HFFc6 (cell line): ENCODE results near the gene STK32C. TPM values are rescaled to one million over a fixed set of nuclear protein-coding genes. Genes with fewer than 3 reads are reported as not detected.

Experiments used
- DNase-seq: peaks from one replicate; pipeline ENCODE4 v3.0.0-alpha.2; 2018
- H3K27ac Mint-ChIP-seq: 2 replicates; pipeline ENCODE4 v1.8.0; 2020; ENCODE audit warnings: mild to moderate bottlenecking, mixed read lengths
- H3K27me3 Mint-ChIP-seq: 2 replicates; pipeline ENCODE4 v1.8.0; 2021; ENCODE audit warnings: mild to moderate bottlenecking, moderate library complexity, mixed read lengths; ENCODE audit not compliant: insufficient read depth
- H3K36me3 Mint-ChIP-seq: 2 replicates; pipeline ENCODE4 v1.8.0; 2021; ENCODE audit warnings: low read depth, mixed read lengths
- H3K4me1 Mint-ChIP-seq: 2 replicates; pipeline ENCODE4 v1.8.0; 2020; ENCODE audit warnings: low read depth, mixed read lengths
- H3K4me3 Mint-ChIP-seq: 2 replicates; pipeline ENCODE4 v1.8.0; 2020; ENCODE audit warnings: mild to moderate bottlenecking, moderate library complexity, mixed read lengths
- H3K9me3 Mint-ChIP-seq: 2 replicates; pipeline ENCODE4 v1.8.0; 2020; ENCODE audit warnings: mild to moderate bottlenecking, mixed read lengths
- CTCF ChIP-seq: fragments of 200-600 bp; sonication (generic); IDR thresholded peaks from 2 replicates; pipeline ENCODE4 v1.5.0; 2021; ENCODE audit warnings: antibody characterized with exemption, mild to moderate bottlenecking
- total RNA-seq, 6 experiments: library from RNA; stranded (reverse); fragmentation: NEBNext Ultra II Directional; extraction: Animal tissue kit (Norgen Biotek cat#: 25700); gene quantifications; 2 replicates in 1 of 6; 3 replicates in 5 of 6; pipeline ENCODE4 v1.2.3, GENCODE V29; 2021

Gene STK32C
- total RNA-seq, 6 experiments from 2014 or later: 5.5 to 8.3 (median 7.2) TPM

- no peaks in the 10 kb centered on the region for H3K9me3 Mint-ChIP-seq
- no peaks in the 10 kb centered on the region for H3K4me1 Mint-ChIP-seq
- no peak for DNase-seq
- H3K36me3 Mint-ChIP-seq: no peaks in the 10 kb centered on the region
- peaks cover 15% of the 10 kb centered on the region for H3K27me3 Mint-ChIP-seq
- H3K4me3 Mint-ChIP-seq: no peak overlapping the region
- H3K27ac Mint-ChIP-seq: no peak overlapping the region
- no peak for TF ChIP-seq CTCF
These were observed 72.9 kb downstream of the STK32C start for GRCh38 chr10:132234860-132235259.

- Mint-ChIP-seq H3K4me3 (no peak overlapping the region), H3K27ac (no peak overlapping the region), H3K9me3 (no peaks in the 10 kb centered on the region), H3K36me3 (no peaks in the 10 kb centered on the region), H3K4me1 (no peaks in the 10 kb centered on the region), H3K27me3 (peaks cover 14% of the 10 kb centered on the region)
- no peak for TF ChIP-seq CTCF
- DNase-seq: no peak
These were observed 74.2 kb downstream of the STK32C start for GRCh38 chr10:132233501-132234085.

- Mint-ChIP-seq H3K4me1 (no peaks in the 10 kb centered on the region), H3K4me3 (no peak overlapping the region), H3K27ac (no peak overlapping the region), H3K27me3 (peaks cover 12% of the 10 kb centered on the region), H3K36me3 (no peaks in the 10 kb centered on the region), H3K9me3 (no peaks in the 10 kb centered on the region)
- TF ChIP-seq CTCF: no peak
- no peak for DNase-seq
These were observed 74.8 kb downstream of the STK32C start for GRCh38 chr10:132232981-132233380.

GRCh38 chr10:132232023-132232951, 75.5 kb downstream of the STK32C start:
- H3K4me3 Mint-ChIP-seq: no peak overlapping the region
- no peak for DNase-seq
- H3K4me1 Mint-ChIP-seq: no peaks in the 10 kb centered on the region
- no peak overlapping the region for H3K27ac Mint-ChIP-seq
- H3K36me3 Mint-ChIP-seq: no peaks in the 10 kb centered on the region
- H3K9me3 Mint-ChIP-seq: no peaks in the 10 kb centered on the region
- no peak for TF ChIP-seq CTCF
- peaks cover 7% of the 10 kb centered on the region for H3K27me3 Mint-ChIP-seq

GRCh38 chr10:132231656-132232022, 76.1 kb downstream of the STK32C start:
- H3K27me3 Mint-ChIP-seq: peaks cover 7% of the 10 kb centered on the region
- no peak for DNase-seq
- no peaks in the 10 kb centered on the region for H3K9me3 Mint-ChIP-seq
- no peak for TF ChIP-seq CTCF
- no peaks in the 10 kb centered on the region for H3K36me3 Mint-ChIP-seq
- H3K4me3 Mint-ChIP-seq: no peak overlapping the region
- no peaks in the 10 kb centered on the region for H3K4me1 Mint-ChIP-seq
- H3K27ac Mint-ChIP-seq: no peak overlapping the region
